ENCODE measurements around the gene ADRA2B. TPM values are rescaled to one million over a fixed set of nuclear protein-coding genes. Genes with fewer than 3 reads are reported as not detected.

The ADRA2B gene
- total RNA-seq, 1 experiment from 2014 or later, result 2.7 TPM

DNA sequence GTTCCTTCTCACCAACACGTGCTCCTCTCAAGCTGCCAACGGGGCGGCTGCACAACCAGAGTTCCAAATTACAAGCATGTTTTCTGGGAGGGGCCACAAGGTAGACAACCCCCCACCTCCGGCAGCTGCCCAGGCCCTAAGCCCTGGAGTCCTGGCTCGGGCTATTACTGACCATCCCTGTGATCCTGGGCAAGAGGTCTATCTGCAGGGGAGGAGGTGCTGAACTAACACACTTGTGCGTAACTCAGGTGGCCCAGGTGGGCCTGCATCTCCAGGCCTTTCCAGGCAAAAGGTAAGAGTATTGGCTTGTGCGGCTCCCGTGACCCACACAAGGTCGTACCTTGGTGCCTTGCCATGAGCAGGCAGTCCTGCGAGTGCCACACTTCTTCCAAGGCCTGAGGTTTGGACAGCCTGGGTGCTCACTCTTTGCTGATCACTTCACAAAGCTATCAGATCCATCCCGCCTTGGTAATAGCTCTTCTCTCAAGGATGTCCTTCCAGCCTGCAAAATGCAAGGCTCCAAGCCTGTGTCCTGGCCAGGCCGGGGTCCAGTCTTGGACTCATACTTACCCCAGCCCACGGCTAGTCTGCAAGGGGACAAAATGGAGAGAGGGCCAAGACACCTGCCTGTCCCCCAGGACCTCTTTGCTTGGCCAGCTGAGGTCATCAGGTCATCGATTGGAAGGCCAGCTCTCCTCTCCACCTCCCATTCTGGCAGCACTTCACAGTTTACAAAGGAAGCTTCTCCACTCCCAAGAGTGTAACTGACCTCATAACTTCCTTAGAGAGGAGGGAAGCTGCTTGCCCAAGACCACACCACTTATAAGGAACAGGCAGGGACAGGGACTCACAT is 33.9 kb downstream of the ADRA2B start:
- Histone ChIP-seq H4K8ac (replicated peaks; ENCODE audit: insufficient read length, low read depth, low read length) (no peak overlapping the region), H2BK12ac (ENCODE audit: insufficient read length, low read depth, low read length) (no peak overlapping the region), H3K4ac (ENCODE audit: low read depth, low read length) (no peak overlapping the region), H3K4me1 (ENCODE audit: insufficient read depth, low read length) (no peaks in the 10 kb centered on the region), H3K79me1 (ENCODE audit: insufficient read depth, low read depth, low read length, poor library complexity, severe bottlenecking) (no peaks in the 10 kb centered on the region), H2BK5ac (ENCODE audit: insufficient read length, low read length) (no peak overlapping the region), H2BK15ac (ENCODE audit: low read depth, low read length) (no peak overlapping the region), H3K23me2 (ENCODE audit: insufficient read length, low read depth, low read length, poor library complexity, severe bottlenecking) (no peaks in the 10 kb centered on the region), H2AFZ (ENCODE audit: low read length) (no peak overlapping the region), H2BK120ac (ENCODE audit: low read depth, low read length, poor library complexity, severe bottlenecking) (no peak overlapping the region), H3K18ac (ENCODE audit: insufficient read length, low read depth, low read length) (no peak overlapping the region), H3K27me3 (ENCODE audit: insufficient read depth, low read length) (no peaks in the 10 kb centered on the region), H3T11ph (ENCODE audit: low read length) (no peak overlapping the region), H4K91ac (ENCODE audit: insufficient read length, low read depth, low read length) (no peak overlapping the region), H3K4me2 (ENCODE audit: insufficient read depth, insufficient read length, low read length) (no peak overlapping the region), H3K9me3 (ENCODE audit: control insufficient read depth, low read depth, low read length) (no peaks in the 10 kb centered on the region), H2BK20ac (ENCODE audit: low read depth, low read length, poor library complexity, severe bottlenecking) (no peak overlapping the region), H3K27ac (ENCODE audit: insufficient read length, low read depth, low read length) (no peak overlapping the region), H3K14ac (ENCODE audit: insufficient read depth, low read length) (0 out of 2 replicates have a peak overlapping the region, but pooled peaks have one; percentile 31), H3K9ac (ENCODE audit: extremely low read depth, insufficient read length, low read length) (no peak overlapping the region), H3K56ac (ENCODE audit: insufficient read length, low read depth, low read length) (no peak overlapping the region), H2AK5ac (ENCODE audit: insufficient read length, low read length) (no peak overlapping the region), H4K5ac (ENCODE audit: insufficient read length, low read depth, low read length) (no peak overlapping the region), H3K23ac (ENCODE audit: insufficient read length, low read depth, low read length) (no peak overlapping the region), H3K79me2 (ENCODE audit: insufficient read depth, low read length) (no peaks in the 10 kb centered on the region), H4K20me1 (ENCODE audit: control insufficient read depth, insufficient read depth, insufficient read length) (no peaks in the 10 kb centered on the region)
- H3K4me1 Mint-ChIP-seq, result no peaks in the 10 kb centered on the region
- no peak overlapping the region for H3K4me3 Mint-ChIP-seq
- H3K9me3 Mint-ChIP-seq, result peaks cover 0 to 2% of the 10 kb centered on the region in 2 experiments; a peak in 3 of 5 replicates
- peaks cover 7% of the 10 kb centered on the region; the same call in 1 of the 2 replicates for H3K27me3 Mint-ChIP-seq (ENCODE audit: low read depth)
- no peak for DNase-seq
- no CpG with 5 or more reads among the region's 14 CpGs for WGBS (ENCODE audit: extremely low coverage, insufficient read length, low lambda C conversion rate)
- TF ChIP-seq, protein P1, sequence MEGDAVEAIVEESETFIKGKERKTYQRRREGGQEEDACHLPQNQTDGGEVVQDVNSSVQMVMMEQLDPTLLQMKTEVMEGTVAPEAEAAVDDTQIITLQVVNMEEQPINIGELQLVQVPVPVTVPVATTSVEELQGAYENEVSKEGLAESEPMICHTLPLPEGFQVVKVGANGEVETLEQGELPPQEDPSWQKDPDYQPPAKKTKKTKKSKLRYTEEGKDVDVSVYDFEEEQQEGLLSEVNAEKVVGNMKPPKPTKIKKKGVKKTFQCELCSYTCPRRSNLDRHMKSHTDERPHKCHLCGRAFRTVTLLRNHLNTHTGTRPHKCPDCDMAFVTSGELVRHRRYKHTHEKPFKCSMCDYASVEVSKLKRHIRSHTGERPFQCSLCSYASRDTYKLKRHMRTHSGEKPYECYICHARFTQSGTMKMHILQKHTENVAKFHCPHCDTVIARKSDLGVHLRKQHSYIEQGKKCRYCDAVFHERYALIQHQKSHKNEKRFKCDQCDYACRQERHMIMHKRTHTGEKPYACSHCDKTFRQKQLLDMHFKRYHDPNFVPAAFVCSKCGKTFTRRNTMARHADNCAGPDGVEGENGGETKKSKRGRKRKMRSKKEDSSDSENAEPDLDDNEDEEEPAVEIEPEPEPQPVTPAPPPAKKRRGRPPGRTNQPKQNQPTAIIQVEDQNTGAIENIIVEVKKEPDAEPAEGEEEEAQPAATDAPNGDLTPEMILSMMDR (conservative IDR thresholded peaks at IDR 0.05), result no peak
- H3K36me3 Mint-ChIP-seq (ENCODE audit: insufficient read depth in 1 of 3, low read depth in 3 of 3), result no peaks in the 10 kb centered on the region; a peak in 1 of 7 replicates
- H3K27ac Mint-ChIP-seq, result no peak overlapping the region

All from H9 (cell line).